Measurements from ENCODE around the gene FNDC3B.
"Not testable (repeated sequence)": the region's sequence is repeated elsewhere in the genome, so short reads cannot be mapped to it uniquely, and the experiment has no call there.

FNDC3B gene

DNA sequence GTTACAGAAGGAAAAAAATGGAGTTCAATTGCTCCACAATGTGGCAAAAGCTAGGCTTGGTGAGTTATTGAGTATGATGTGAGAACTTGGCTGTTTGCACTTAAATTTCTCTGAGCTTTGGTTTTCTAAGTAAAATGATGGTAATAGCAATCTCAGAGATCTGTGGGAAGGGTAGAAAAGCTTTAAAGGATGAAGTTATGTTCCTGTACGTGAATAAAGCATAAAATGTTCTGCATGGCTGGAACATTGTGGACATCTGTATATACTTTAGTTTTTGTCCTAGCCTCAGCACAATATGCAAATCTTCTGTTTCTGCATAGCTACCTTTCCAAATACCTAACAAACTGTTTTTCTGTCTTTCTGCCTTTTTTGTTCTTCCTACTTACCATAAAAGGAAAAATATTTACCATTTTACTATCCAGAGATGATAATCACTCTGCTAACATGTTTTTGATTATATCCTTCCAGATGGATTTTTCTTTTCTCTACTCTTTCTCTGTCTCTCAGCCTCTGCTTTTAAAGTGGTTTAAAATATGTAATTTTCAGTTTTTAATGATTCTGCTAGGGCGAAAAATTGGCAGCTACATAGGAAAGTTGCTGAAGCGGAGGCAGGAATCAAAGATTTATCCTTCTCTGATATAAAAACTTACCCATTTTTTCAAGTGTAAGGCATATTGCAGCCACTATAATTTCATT, 188.1 kb downstream of the FNDC3B start:
- FAIRE-seq = no peak
- no peak for DNase-seq (ENCODE audit: insufficient read length, low spot score)

DNA sequence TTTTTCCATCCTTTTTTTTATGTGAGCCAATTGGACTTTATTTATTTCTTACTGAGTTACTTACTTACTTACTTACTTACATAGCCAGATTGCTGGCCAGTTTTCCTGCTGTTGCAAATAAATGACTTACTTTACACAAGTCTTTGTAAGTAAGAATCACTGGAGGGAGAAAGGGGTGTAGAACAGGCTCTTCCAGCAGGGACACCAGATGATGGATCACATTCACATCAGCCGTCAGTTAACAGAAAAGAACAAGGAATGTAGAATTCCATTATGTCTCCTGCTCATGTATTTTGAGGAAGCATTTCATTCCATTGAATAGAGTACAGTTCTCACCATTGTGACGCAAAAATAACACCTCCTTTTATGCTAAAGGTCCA, 188.6 kb downstream of the FNDC3B start:
- FAIRE-seq (no peak), DNase-seq (ENCODE audit: insufficient read length, low spot score) (no peak)

DNA sequence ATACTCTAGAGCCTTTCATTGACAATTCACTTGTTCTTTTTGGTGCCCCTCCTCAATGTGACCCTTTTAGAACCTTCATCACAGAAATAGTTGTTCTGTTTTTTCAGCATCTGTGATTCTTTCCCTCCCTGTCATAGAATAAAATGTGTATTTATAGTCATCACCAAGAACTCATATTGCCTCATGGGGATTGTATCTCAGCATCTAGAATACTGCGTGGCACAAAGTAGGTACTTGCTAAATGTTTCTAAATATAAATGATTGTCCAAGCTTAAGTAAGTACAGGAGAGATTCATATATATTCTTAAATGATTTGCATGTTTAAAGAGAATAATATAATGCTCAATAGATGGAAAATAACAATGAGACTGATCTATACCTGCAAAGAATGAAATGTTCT, 190.1 kb downstream of the FNDC3B start:
- DNase-seq (ENCODE audit: insufficient read length, low spot score) = no peak

DNA sequence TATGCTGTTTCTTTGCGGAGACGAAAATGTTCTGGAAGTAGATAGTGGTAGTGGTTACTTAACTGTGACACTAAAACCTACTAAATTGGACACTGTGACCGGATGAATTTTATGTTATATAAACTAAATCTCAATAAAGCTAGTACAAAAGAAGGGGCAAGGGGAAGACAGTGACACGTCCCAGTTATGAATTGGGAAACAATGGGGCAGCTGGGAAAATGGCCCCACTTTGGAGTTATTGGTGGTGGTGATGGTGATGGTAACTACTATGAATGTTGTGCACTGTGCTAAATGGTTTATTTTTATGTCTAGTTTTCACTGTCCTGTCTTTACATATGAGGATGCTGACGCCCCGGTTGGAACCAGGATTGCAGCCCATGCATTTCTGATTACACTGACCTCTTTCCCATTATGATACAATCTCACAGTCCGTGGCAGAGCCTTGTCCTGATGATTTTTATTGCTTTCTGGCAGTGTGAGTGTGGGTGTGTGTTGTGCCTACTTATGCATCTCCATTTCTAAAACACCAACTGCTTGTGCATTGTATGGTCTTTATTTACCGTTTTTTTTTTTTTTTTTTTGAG, 192.0 kb downstream of the FNDC3B start:
- DNase-seq (ENCODE audit: insufficient read length, low spot score) (no peak), FAIRE-seq (no peak)

More for the DNA sequence above, 190.1 kb downstream of the FNDC3B start:
- FAIRE-seq = no peak

GRCh38 chr3:172232579-172233212, 193.3 kb downstream of the FNDC3B start:
- DNase-seq (ENCODE audit: insufficient read length, low spot score) (no peak), FAIRE-seq (no peak)

- no peak for DNase-seq (ENCODE audit: insufficient read length, low spot score)
- no peak for FAIRE-seq
These were observed 194.3 kb downstream of the FNDC3B start for GRCh38 chr3:172233474-172234277.

- FAIRE-seq (no peak), DNase-seq (ENCODE audit: insufficient read length, low spot score) (no peak)
These were observed 196.3 kb downstream of the FNDC3B start for GRCh38 chr3:172235698-172236097.

DNA sequence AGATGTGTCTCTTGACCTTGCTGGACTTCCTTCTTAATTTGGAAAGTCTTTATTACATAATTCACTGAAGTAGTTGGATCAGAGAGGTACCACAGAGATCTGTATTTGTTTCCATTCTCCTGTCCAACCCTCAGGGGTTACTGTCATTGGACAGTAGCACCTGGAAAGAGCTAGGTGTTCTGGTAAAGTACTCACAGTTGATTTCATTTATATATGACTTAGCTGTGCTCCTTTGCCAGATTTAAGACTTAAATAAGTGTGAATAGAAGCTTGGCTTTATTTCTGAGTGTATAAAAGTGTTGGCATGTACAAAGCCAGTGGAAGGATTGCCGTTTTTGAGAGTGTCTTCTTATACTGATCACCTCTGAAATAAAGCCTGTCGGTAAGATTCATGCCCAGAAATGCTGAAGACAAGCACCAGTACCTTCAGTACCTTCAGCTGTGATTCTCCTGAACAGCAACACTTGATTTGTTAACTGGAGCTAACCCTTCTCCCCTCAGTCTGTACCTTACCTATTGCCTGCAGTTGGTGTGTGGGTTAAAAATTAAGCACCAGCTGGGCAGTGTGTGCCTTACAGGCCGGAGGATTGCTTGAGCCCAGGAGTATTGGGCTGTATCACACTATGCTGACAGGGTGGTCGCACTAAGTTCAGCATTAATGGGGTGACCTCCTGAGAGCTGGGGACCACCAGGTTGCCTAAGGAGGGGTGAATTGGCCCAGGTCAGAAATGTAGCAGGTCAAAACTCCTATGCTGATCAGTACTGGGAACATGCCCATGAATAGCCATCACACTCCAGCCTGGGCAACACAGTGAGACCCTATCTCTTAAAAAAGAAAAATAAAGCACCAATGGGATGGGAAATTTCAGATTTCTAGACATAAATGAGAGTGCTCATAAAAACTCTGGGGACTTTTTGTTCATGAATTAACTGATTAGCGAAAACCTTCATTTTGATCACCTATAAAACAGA, 197.7 kb downstream of the FNDC3B start:
- DNase-seq (ENCODE audit: insufficient read length, low spot score) = no peak
- no peak for FAIRE-seq

DNA sequence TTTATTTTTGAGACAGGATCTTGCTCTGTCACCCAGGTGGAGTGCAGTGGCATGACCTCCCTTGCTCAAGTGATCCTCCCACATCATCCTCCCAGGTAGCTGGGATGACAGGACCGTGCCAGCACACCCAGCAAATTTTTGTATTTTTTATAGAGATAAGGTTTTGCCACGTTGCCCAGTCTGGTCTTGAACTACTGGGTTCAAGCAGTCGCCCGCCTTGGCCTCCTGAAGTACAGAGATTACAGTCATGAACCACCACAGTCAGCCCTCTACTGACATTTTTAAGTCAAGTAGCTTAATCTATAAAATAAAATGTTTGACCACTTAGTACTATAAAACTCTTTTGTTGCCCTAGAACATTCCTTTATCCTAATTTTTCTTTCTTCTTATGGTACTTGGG, 198.8 kb downstream of the FNDC3B start:
- DNase-seq (ENCODE audit: insufficient read length, low spot score) = no peak
- FAIRE-seq = no peak

DNA sequence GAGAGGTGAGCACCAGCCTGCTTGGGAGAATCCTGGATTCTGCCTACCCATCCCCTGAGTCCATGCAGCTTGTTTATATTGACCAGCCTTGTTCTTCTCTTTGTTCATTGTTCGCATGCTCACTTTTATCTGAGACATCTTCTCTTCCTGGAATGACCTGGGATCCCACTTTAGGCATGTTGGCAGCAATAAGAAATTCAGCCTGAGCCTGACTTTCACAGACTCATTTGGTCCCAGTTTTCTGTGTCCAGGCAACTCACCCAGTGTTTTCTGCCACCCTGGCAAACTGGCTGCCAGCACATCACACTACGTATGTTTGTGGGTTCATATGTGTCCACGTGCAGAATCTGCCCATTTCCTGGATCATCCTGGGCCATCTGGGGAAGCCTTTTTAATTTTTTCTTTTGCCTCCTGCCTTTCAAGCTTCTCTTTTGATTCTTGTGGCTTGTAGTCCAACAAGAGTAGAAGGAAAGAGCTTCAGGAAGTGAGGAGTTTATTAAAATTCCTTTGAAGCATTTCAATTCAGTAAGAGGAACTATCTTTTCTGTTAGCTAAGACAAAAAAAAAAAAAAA, 199.9 kb downstream of the FNDC3B start:
- no peak for FAIRE-seq
- DNase-seq (ENCODE audit: insufficient read length, low spot score) = no peak

GRCh38 chr3:172241405-172241804, 202.0 kb downstream of the FNDC3B start:
- DNase-seq (ENCODE audit: insufficient read length, low spot score) (no peak), FAIRE-seq (no peak)

- not testable (repeated sequence) for FAIRE-seq
These were observed 203.1 kb downstream of the FNDC3B start for GRCh38 chr3:172242471-172242870.

DNA sequence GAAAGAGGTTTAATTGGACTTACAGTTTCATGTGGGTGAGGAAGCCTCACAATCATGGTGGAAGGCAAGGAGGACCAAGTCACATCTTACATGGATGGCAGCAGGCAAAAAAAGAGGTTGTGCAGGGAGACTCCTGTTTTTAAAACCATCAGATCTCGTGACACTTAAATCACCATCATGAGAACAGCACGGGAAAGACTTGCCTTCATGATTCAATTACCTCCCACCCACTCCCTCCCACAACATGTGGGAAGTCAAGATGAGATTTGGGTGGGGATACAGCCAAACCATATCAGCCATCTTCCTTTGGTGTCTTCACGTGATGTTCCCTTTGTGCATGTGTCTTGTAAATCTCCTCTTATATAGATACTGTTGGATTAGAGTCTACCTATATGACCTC, 204.0 kb downstream of the FNDC3B start:
- DNase-seq (ENCODE audit: insufficient read length, low spot score); FAIRE-seq: not testable (repeated sequence)

More at GRCh38 chr3:172242471-172242870, 203.1 kb downstream of the FNDC3B start:
- DNase-seq (ENCODE audit: insufficient read length, low spot score) = not testable (repeated sequence)

DNA sequence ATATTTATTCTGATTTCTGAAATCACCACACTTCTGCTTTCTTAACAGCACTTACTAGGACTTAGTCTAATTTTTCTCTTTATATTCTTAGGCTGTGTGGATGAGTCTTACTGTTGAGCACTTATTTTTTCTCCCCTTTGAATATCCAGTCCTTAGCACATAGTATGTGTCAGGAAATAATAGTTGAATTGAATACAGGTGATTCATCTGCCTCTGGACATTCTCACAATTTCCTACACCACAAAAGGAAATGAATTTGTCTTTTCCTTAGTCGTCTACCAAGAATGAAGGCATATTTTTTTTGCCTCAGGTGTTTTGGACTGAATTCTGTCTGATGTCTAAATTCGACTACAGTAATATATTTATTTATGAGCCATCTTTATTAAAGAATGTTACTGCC, 204.6 kb downstream of the FNDC3B start:
- FAIRE-seq = no peak
- DNase-seq (ENCODE audit: insufficient read length, low spot score) = no peak

- FAIRE-seq (no peak), DNase-seq (ENCODE audit: insufficient read length, low spot score) (no peak)
These were observed 205.9 kb downstream of the FNDC3B start for GRCh38 chr3:172245241-172245640.

- DNase-seq (ENCODE audit: insufficient read length, low spot score) (no peak), FAIRE-seq (no peak)
These were observed 206.9 kb downstream of the FNDC3B start for GRCh38 chr3:172246107-172246844.

DNA sequence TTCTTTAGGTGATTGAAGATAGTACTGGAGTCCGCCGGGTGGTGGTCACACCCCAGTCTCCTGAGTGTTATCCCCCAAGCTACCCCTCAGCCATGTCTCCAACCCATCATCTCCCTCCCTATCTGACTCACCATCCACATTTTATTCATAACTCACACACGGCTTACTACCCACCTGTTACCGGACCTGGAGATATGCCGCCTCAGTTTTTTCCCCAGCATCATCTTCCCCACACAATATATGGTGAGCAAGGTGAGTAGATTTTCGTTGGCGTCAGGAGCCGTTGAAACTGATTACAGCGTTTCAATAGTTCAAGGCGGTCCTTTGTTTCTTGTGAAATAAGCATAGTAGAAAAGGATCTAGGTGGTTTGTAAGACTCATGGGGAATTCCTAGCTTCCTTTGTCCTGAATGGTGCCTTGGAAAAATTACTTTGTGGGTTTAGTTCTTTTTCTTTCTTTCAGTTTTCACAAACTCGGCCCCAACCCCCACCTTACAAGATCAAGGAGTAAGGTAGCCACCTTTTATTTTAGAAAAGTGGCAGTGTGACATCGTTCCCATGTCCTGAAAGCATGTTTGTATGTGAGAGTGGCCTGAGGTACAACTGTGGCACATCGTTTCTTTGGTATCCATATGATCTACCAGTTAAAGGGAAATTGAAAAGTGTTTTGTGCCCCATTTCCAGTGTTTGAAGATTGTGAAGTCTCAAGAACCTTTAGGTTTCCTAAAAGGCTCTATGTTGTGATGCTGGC, 208.3 kb downstream of the FNDC3B start:
- DNase-seq (ENCODE audit: insufficient read length, low spot score) (no peak), FAIRE-seq (no peak)

DNA sequence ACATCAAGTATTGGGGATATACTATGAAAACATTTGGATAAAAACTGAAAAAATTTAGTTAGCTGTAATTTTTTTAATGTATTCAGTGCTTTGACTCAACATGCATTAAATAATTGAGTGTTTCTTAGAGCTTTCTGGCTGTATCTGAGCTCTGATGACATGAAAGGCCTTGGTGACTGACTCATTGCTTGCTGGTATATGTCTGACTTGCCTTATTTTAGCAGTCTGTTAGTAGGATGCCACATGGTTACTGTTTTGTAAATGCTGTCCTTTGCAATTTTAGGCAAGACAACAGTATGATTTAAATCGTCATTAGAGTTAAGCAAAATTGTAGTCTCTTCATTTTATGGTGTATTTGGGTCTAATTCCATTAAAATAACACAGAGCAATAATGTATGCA, 209.7 kb downstream of the FNDC3B start:
- no peak for FAIRE-seq
- DNase-seq (ENCODE audit: insufficient read length, low spot score) = no peak

Measured in GM19239 (cell line).